ENCODE measurements around the gene AAK1. TPM values are rescaled to one million over a fixed set of nuclear protein-coding genes. Genes with fewer than 3 reads are reported as not detected.

AAK1 gene
- total and polyA plus RNA-seq, 2 donors (not counting 3 experiments of a cell fraction or from before 2014, with no cell fraction given) = 31.0 to 127 TPM

- no peak overlapping the region for H3K27ac ChIP-seq (ENCODE audit: insufficient read depth, low read depth, low read length)
- TF ChIP-seq GATA2 (IDR thresholded peaks at IDR 0.05; ENCODE audit: insufficient read depth, insufficient read length, low read depth, low read length) = no peak
- no peak for TF ChIP-seq POLR2A (IDR thresholded peaks at IDR 0.05; ENCODE audit: low read depth, low read length)
- TF ChIP-seq FOS (IDR thresholded peaks at IDR 0.05; ENCODE audit: borderline replicate concordance, insufficient read depth, low read length) = no peak
- no peak for TF ChIP-seq CTCF (IDR thresholded peaks at IDR 0.05; ENCODE audit: extremely low read depth in 1 of 2, insufficient read depth in 1 of 2, low read depth in 1 of 2, low read length in 2 of 2)
- no peak for TF ChIP-seq MYC (IDR thresholded peaks at IDR 0.05; ENCODE audit: low read depth, low read length)
- no peak for TF ChIP-seq JUN (IDR thresholded peaks at IDR 0.05; ENCODE audit: borderline replicate concordance, insufficient read depth, insufficient read length, low read depth)
- TF ChIP-seq, protein P1, sequence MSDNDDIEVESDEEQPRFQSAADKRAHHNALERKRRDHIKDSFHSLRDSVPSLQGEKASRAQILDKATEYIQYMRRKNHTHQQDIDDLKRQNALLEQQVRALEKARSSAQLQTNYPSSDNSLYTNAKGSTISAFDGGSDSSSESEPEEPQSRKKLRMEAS (IDR thresholded peaks at IDR 0.05; ENCODE audit: insufficient read depth, insufficient read length) = no peak
- no peak for TF ChIP-seq EZH2 (IDR thresholded peaks at IDR 0.05; ENCODE audit: borderline replicate concordance, low read depth, low read length, severe bottlenecking)
- no peak for TF ChIP-seq POLR2AphosphoS5 (IDR thresholded peaks at IDR 0.05; ENCODE audit: insufficient read depth, low read depth, low read length)
- H3K9ac ChIP-seq (replicated peaks; ENCODE audit: extremely low read depth, insufficient read depth, low read length) = no peak overlapping the region
- H3K9me1 ChIP-seq (replicated peaks; ENCODE audit: control insufficient read depth, extremely low read depth, insufficient read depth, low read length) = no peaks in the 10 kb centered on the region
- ChIA-PET POLR2A (interaction anchor here (1.2 kb wide), 1 partner anchor 37 kb away, joined by 4 read pairs; no protein-coding TSS in a partner anchor), CTCF (interaction anchor here (0.8 to 4.0 kb wide), 3 partner anchors 21 to 81 kb away, joined by 3 to 24 read pairs (median 4); no protein-coding TSS in a partner anchor)
- peaks cover 14% of the 10 kb centered on the region for H3K4me1 ChIP-seq (ENCODE audit: control insufficient read depth, extremely low read depth, insufficient read depth, low read length)
- H4K20me1 ChIP-seq (replicated peaks; ENCODE audit: control insufficient read depth, extremely low read depth, insufficient read depth, low read length) = no peaks in the 10 kb centered on the region
- no peak overlapping the region for H2AFZ ChIP-seq (ENCODE audit: low read depth, low read length)
- H3K27me3 ChIP-seq (ENCODE audit: control insufficient read depth in 2 of 2, insufficient read depth in 2 of 2, low read length in 2 of 2) = no peaks in the 10 kb centered on the region
- no peak for FAIRE-seq
- H3K9me3 ChIP-seq (replicated peaks; ENCODE audit: control insufficient read depth, insufficient read depth, low read length) = no peaks in the 10 kb centered on the region
- intact Hi-C loops (cut with micrococcal nuclease) (no loop called here), dilution Hi-C loops (cut with MboI; ENCODE audit: extremely low pct_ligation_motif_present, low sequenced_read_pairs) (no loop called here)
- H3K4me3 ChIP-seq (replicated peaks in 1 of 3; ENCODE audit: insufficient read depth in 1 of 3, low read depth in 1 of 3, low read length in 3 of 3) = no peak overlapping the region
- BruUV-seq (replicated peaks) = no TSS peak
- no peak overlapping the region for H3K4me2 ChIP-seq (ENCODE audit: insufficient read depth, low read length)
- H3K79me2 ChIP-seq (ENCODE audit: control insufficient read depth, insufficient read depth, low read length) = peaks cover 17% of the 10 kb centered on the region
- H3K36me3 ChIP-seq (ENCODE audit: control insufficient read depth in 2 of 2, extremely low read depth in 1 of 2, insufficient read depth in 2 of 2, low read length in 2 of 2) = no peaks in the 10 kb centered on the region
- no peak for DNase-seq (ENCODE audit: low read depth, low spot score)
Measured at GRCh38 chr2:69646714-69647113, 3.2 kb upstream of the AAK1 start.

Measured in endothelial cell of umbilical vein (primary cell).